Measurements from ENCODE around the gene EFNA3.

EFNA3 gene

DNA sequence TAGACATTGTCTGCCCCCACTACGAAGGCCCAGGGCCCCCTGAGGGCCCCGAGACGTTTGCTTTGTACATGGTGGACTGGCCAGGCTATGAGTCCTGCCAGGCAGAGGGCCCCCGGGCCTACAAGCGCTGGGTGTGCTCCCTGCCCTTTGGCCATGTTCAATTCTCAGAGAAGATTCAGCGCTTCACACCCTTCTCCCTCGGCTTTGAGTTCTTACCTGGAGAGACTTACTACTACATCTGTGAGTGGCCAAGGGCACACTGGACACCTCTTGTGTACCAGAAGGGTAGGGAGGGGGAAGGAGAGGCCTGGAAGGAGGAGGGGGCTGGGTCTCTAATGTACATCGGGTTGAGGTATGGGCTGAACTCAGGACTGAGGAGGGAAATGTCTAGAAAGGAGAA lies 11.9 kb upstream of the EFNA3 start:
- DNase-seq (ENCODE audit: low spot score) = no peak

DNA sequence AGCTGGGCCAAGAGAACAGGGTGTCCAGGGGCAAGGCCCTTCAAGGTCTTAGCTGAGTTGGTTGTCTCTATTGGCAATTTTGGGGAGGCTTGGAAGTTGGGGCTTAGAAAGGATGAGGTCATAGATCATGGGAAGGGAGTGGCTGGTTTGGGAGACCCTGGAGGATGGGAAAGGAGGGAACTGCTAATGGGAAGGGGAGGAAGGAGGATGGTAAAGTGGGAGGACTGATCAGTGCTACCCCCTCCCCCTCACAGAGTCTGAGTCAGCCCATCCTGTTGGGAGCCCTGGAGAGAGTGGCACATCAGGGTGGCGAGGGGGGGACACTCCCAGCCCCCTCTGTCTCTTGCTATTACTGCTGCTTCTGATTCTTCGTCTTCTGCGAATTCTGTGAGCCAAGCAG lies 10.0 kb upstream of the EFNA3 start:
- no peak for DNase-seq (ENCODE audit: low spot score)

DNA sequence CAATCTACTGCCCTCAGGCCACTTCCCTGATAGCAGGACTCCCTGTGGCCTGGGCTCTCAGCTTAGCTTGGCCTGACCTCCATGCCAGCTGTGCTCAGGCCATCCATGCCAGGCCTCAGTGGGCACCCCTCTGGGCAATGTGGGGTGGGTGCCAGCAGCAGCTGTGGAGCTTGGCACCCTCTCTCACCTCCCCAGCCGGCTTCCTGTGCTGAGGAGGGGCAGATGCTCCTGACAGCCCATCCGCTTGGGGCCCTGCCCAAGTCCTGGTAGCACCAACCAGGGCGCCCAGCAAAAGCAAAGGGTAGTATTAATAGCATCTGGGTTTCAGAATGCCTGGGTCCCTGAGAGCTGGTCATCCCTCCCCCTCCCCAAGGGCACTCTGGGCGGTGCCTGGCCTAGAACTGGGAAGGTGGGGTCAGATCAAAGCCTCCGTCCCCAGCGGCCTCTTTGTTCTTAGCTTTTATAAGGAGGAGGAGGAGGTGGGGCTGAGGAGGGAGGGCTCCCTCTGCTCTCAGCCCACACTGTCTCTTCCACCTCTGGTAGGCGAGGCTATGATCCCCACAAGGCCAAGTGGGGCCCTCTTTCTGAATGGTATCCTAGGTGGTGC lies 9.0 kb upstream of the EFNA3 start:
- no peak for DNase-seq (ENCODE audit: low spot score)

DNA sequence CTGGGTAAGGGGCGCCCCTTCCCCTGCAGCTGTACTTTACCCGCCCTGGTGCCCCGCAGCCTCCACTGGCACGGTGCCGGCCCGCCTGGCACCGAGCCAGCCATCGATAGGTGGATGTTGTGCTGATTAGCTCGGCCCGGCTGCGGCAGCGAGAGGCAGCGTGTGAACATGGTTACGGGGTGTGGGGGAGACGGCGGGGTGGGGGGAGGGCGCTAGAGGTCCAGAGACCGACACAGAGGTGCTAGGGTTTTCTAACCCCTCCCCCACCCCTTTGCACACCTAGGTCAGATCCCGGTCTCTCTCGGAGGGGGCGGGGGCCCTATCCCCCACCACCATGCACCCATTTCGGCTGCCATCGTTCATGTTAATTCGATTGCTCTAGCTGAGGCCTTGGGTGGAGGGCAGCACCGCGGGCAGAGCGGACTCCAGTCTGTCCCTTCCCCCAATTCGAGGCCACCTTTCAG lies 8.4 kb upstream of the EFNA3 start:
- no peak for DNase-seq (ENCODE audit: low spot score)

DNA sequence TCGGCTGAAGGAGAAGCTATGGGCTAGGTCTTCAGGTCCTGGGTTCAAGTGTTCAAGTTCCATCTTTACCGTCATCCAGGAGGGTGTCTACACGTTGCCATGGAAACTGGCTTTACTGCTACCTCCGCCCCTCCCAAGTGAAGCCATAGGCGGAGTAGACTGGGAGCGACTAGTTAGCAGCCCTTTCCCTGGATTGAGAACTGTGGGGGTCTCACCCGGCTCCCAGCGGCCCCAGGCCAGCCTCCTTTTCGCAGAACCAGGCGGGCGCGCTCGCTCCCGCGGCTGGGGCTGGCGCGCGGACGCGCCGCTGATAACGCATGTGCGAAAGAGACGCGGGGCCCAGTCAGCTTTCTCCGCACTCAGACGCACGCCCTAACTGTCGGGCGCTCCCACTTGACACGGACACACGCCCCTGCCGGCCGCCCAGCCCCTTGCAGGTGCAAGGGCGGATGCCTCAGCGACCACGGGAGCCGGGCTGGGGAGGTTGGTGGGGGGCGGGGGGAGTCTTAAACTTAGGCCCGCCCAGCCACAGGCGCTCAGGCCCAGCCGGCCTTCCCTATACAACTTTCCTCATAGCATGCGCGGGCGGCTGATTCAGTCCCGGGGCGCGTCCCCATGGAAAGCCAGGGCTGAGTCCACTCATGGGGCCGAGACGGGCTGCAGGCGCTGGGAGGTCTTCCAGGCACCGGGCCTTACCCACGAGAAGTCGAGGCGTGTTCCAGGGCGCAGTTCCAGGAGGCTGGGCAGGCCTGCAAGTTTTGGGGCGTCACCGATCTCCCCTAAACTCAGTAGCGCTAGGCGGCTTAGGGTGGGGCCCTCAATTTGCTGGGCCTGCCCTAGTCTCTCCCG lies 7.7 kb upstream of the EFNA3 start:
- DNase-seq (ENCODE audit: low spot score) = peak; percentile 86

DNA sequence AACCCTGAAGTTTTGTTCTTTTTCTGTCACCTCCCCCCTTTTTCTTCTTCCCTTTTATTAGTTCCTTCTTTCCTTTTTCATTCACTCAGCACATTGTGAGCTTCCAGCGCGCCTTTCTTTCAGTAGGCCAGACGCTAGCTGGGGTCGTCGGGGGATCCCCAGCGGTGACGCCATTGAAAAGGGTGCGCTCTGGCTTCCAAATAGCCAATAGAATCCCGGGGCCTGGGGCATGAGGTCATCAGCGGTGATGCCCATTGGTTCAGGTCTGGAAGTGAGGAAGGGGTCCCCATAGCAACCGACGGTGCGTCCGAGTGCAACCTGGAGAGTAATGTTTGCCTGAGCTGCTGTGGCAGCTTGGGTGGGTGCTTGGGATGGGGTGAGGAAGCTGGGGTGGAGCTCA lies 6.9 kb upstream of the EFNA3 start:
- DNase-seq (ENCODE audit: low spot score) = no peak

DNA sequence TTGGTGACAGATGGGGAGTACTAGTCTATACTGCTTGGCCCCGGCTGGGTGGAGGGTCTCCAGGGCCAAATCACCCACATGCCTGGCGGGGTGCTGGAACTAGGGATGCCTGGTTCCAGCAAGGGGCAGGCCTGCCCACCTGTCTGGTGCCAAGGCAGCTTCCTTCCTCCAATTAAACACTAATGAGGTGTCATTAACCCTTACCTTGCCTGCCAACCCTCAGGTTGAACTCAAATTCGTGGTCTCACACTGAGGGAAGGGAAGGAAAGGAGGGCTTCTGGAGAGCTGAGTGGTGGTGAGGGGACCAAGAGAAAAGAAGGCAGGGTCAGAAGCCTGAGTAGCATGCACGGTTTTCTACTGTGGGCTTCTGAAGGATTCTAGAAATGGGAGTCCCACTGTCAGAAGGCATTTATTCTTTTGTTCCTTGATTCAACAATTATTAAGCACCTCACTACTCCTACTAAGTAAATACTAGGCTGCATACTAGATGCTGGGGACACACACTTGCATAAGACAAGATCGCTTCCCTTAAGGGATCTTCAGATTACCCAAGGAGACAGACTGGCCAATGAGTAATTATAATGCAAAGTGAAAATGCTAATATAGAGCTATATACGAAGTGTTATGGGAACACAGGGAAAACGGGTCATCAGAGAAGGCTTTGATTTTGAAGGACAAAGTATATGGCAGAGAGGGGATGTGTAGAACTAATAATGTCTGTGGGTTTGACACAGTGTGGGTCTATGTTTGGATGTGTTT lies 5.9 kb upstream of the EFNA3 start:
- no peak for DNase-seq (ENCODE audit: low spot score)

DNA sequence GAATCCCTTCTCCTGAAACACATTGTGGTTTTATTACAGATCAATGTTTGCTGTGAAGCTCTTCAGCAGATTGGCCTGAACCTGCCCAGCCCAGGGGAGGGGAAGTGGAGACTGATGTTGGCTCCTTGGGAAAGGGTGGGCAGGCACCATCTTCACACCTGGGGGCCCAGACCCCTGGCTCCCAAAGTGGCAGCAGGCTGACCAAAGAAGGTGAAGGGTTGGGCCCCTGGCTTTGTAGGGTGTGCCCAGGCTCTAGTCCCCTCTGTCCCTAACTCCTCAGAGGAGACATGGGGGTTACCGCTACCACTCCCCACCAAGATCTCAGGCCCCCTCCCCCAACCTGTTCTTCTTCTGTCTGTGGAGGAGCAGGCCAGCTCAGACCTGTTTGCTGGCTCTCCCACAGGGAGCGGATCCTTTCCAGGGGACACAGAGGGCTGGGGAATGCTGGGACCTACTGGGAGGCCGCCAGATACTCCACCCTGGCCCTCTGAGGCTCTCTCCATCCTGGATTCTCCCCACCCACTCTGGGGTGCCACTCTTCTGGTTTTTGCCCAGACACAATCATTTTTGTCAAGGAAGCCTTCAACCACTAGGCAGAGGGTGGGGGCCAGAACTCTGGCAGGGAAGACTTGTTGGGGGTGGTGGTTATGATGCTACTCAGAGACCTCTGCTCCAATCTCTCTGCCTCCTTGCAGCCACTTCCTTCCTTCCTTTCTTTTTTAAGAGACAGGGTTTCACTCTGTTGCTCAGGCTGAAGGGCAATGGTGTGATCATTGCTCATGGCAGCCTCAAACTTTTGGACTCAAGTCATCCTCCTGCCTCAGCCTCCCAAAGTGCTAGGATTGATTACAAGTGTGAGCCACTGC lies 5.0 kb upstream of the EFNA3 start:
- no peak for DNase-seq (ENCODE audit: low spot score)

DNA sequence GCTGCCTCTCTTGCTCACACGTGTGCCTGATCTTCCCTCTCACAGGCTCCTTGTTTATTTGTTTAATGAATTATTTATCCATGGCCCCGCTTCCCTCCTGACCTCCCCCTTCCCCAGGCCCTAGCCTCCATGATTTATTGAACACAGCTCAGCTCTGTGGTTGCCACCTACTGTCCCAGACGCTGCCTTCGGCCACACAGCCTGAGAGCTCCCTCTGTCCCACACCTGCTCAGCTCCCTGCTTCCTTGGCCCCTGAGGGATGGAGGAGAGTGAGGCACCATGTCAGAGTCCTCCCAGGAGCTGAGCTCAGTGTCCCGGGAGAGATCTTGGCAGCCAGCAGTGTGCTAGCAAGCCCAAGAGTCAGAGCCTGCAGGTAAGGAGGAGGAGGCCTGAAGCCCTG lies 3.1 kb upstream of the EFNA3 start:
- no peak for DNase-seq (ENCODE audit: low spot score)

DNA sequence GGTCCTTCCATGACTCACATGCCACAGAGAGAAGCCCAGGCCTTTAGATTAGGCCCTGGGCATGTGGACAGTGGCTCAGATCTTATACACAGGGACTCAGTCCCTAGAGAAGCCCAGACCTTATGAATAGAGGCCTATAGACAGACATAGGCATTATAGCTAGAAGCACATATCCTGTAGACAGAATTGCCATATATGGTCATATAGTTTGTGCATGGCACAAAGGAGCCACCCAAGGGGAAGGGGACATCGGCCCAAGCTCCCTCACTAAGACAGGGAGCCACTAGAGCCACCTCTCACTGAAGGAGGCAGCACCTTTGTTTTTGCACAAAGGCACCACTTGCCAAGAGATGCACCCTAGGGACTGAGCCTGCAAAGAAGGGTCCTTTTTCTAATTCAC lies 2.3 kb upstream of the EFNA3 start:
- no peak for DNase-seq (ENCODE audit: low spot score)

DNA sequence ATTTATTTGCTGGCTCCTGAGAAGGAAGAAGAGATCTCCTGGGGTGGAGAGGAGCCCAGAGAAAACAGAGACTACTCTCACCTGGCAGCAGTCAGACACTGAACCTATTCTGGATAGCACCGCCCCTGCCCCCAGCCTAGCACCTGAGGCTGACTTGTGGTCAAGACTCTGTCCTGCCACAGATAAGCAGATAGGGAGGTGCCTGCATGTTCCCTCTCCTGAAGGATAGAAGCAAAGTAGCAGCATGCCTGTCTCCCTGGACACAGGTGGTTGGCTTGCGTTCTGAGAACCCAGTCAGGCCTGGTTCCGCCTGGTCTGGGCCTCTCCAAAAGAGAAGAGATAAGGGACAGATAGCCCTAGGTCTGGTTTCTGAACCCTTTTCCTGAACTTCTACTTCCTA lies 1.3 kb upstream of the EFNA3 start:
- DNase-seq (ENCODE audit: low spot score) = no peak

DNA sequence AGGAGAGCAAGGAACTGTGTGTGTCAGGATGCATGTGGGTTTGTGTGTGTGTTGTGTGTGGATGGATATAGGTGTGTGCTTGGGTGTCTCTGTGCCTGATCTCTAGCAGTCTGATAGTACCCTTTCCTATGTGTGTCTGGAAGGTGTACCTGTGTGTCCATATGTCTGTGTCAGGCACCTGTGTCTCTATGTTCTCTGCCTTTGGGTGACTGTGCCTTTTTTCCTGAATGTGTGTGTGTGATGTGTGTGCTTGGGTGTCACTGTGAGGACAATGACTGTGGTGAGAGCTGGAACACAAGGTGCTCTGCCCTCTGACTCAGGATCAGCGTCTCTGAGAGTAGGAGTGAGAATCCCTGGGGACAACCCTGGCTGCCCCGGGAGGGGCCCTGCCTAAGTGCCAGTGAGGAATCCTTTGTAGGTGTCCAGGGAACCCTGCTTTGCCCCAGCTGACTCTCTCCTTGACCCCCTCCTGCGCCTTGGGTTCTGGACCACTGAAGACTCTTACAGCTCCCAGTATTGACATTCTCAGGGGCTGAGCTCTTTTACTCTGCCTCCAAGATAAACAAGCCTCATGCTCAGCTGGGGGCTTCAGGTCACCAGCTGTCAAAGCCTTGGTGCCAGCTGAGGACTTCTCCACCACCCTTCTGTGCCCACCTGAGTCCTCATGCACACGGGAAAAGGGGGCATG lies 735 bp upstream of the EFNA3 start:
- no peak for DNase-seq (ENCODE audit: low spot score)

DNA sequence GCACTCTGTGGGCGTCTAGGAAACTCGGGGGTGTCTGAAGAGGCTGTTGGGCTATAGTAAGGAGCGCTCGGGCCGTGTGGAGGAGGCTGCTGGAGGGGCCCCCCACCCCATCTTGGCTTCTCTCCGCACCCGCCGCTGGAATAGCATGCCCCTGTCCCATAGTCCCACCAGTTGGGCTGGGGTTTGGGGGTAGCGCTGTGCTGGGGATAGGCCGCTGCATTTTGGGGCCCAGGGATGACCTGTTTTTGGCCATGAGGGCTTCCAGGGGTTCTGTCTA lies 511 bp downstream of the EFNA3 start:
- DNase-seq (ENCODE audit: low spot score) = no peak

DNA sequence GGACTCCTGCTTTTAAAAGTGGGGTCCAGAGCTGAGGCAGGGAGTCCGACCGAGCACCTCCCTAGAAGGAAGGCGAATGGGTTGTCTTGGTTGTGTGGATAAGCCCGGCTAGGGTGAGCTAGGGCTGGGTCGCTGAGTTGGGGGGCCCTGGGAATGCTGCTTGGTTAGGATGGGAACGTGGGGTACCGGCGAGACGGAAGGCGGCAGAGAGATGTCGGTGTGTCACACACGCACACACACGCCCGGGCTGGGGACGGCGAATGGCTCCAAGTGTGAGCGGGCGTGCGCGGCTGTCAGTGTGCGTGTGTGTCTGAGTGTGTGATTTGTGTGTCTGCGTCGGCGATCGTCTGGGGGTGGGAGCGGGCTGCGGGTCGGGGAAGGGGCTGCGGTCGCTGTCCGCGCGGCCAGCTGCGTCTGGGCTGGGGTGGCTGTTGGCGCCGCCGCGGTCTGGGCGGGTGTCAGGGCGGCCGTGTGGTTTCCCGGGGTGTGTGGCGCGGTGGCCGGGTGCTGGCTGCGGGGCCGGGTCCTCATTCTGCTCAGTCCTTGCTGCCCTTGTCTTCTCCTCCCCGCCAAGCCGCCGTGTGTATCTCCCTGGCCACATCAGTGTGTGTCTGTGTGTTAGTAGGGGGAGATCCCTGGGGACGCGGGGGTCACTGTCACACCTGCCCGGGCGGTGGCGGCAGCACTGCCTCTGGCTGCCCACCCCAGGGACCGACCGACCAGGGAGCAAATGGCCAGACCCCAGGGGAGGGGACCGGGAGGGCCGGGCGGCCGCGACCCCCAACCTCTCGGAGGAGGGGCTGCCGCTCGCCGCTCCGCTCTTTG lies 1.1 kb downstream of the EFNA3 start:
- no peak for DNase-seq (ENCODE audit: low spot score)

DNA sequence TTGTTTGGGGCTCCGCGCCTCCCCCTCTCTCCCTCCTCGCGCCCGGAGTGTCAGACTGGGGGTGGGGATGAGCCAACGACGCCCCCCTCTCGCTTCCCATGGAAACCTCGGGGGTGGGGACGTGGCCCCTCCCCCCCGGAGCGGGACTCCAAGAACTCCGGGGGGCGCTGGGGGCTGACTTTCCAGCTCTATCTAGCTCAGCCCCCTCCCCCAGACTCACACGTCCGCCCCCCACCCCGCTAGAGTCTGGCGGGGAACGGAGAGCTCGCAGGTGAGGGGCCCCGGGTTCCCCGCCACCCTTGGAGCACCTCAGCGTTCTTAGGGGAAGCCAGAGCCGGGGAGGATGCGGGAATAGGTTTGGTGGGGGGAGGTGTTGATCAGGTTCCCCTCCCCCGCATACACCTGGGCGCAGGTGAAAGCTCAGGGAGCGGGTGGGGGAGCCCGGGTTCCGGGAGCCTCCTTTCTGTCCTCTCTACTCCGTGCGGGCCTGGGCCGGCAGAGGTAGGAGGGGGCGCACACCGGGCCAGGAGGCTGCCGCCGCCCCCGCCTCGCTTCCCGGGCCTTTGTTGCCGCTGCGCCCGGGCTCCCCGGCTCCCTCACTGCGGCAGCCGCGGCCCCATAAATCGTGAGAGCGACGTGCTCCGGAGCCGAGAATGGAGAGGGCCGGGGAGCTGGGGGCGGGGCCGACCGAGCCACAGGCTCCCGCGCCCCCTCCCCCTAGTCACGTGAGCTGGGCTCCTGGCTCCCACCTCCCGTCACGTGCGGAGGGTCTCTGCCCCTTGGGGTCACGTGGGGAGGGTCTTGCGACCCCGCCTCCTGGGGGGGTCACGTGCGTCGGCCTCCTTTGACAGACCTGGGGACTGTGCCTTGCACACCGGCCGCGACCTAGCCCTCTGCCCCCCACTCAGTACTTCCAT lies 1.9 kb downstream of the EFNA3 start:
- DNase-seq (ENCODE audit: low spot score) = no peak

DNA sequence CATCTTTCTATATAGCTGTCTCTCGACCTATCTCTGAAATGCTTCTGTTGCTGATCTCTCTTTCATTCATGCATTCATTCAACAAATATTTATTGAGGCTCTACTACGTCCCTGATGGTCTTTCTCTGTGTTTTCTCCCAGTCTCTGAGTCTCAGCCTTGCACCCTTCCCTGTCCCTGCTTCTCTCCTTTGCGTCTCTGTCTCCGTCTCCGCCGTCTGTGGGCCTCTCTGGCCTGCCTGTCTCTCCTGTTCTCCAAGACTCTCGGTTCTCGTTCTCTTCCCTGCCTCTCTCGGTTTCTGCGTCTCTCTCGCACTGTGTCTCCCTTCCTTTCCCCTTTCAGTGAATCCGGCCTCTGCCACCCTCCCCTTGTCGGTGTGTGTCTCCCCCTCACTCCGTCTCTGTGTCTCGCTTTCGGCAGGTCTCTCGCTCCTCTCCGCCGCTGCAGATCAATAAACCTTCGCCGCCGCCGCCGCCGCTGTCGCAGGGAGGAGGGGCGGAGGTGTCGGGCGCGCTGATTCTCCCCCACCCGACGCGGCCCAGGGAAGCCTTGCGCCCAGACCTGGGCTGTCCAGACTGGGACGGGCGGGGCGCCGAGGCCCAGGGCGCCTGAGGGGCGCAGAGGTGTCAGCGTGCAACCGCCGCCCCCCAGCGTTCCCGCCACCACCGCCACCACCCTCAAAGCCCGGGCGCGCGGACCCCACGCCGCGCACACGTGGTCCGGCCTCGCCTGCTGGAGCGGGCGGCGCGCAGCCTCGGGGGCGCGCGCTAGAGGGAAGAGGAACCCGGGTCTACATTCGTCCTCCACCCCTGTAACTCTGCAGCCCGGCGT lies 3.0 kb downstream of the EFNA3 start:
- no peak for DNase-seq (ENCODE audit: low spot score)

DNA sequence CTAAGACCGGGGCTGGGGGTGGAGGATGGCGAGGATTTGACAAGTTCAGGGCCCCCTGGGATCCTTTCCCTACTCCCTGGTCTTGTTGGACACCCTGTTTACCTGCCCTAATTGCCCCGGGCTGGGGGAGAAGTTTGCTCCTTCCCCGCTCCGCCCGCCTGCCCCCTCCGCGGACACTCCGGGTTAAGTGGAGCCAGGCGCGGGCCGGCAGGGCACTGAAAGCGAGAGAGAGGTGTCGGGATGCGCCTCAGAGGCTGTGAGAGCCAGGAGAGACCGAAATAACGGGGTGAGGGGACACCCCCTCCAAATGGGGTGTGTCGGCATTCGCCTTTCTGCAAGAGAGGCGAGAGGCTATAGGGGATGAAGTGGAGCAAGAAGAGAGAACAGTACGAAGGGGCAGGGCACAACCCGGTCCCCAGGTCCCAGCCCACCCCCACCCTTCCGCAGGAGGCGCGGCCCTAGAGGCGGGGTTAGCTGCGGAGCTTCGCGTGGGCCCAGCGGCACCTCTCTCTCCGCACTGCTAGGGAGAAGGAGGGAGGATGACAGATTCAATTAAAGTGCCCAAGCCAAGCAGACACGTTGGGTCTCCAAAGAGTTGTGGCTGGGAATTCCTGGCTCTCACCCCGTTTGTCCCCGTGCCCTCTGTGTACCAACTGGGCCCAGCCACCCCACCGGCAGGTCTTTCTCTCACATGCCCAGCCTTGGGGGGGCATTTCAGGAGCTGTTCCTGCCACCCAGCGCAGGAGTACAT lies 3.8 kb downstream of the EFNA3 start:
- DNase-seq (ENCODE audit: low spot score) = no peak

DNA sequence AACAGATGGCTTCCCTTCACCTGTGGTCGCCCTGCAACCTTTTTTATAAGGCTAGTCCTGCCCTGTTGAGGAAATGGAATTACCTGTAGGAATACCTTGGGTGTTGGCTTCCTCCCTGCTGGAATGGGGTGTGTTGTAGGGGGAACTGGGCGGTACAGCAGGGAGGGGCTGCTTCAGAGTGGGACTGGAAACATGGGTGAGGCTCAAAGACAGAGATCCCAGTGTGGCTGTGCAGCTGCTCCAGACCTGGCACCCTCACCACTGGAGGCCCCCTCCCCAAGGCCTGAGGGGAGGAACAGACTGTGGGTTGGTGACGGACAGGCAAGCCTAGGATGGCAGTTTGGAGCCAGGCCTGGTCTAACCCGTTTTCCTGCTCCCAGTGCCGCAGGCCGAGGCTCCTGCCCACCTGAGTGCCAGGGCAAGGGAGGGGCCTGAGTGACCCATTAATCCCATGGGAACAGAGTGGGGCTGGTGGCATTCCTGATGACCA lies 4.5 kb downstream of the EFNA3 start:
- no peak for DNase-seq (ENCODE audit: low spot score)

Measured in hepatic stellate cell (primary cell).